DOHH2 (cell line): Measurements from ENCODE around the gene TIGAR.

ENCODE experiments used
- H3F3A ChIP-seq: fragments of 200-600 bp; sonication (generic), shearing (Covaris generic); 2 replicates; pipeline ENCODE4 v1.6.0; 2016; ENCODE audit warnings: antibody characterized with exemption, mild to moderate bottlenecking; ENCODE audit not compliant: control insufficient read depth, insufficient read depth
- H3K27ac ChIP-seq: fragments of 200-600 bp; sonication (generic); 2 replicates; pipeline ENCODE4 v1.5.1; 2014; ENCODE audit warnings: low read depth, mild to moderate bottlenecking, low read length, moderate library complexity
- H3K27me3 ChIP-seq: fragments of 200-600 bp; sonication (generic); 2 replicates; pipeline ENCODE4 v1.6.1; 2014; ENCODE audit warnings: mild to moderate bottlenecking, low read length, mixed read lengths; ENCODE audit not compliant: control insufficient read depth
- H3K36me3 ChIP-seq: fragments of 200-600 bp; sonication (generic); 2 replicates; pipeline ENCODE4 v1.6.1; 2014; ENCODE audit warnings: mild to moderate bottlenecking, low read length, moderate library complexity, mixed read lengths; ENCODE audit not compliant: control insufficient read depth
- H3K4me1 ChIP-seq: fragments of 200-600 bp; sonication (generic); 2 replicates; pipeline ENCODE4 v1.6.1; 2014; ENCODE audit warnings: mild to moderate bottlenecking, low read length, mixed read lengths; ENCODE audit not compliant: control insufficient read depth
- H3K4me2 ChIP-seq: fragments of 200-600 bp; sonication (generic); 2 replicates; pipeline ENCODE4 v1.6.0; 2014; ENCODE audit warnings: mild to moderate bottlenecking, low read length, moderate library complexity
- H3K4me3 ChIP-seq: fragments of 200-600 bp; sonication (generic); 2 replicates; pipeline ENCODE4 v1.5.1; 2014; ENCODE audit warnings: mild to moderate bottlenecking, low read length, mixed read lengths
- H3K79me2 ChIP-seq: fragments of 200-600 bp; sonication (generic); 2 replicates; pipeline ENCODE4 v1.6.1; 2014; ENCODE audit warnings: mild to moderate bottlenecking, low read length, mixed read lengths; ENCODE audit not compliant: control insufficient read depth
- H3K9me2 ChIP-seq: fragments of 200-600 bp; sonication (generic); replicated peaks from 2 replicates; pipeline ENCODE4 v1.6.1; 2014; ENCODE audit warnings: mild to moderate bottlenecking, low read length, mixed read lengths; ENCODE audit not compliant: control insufficient read depth
- H3K9me3 ChIP-seq: fragments of 200-600 bp; sonication (generic); 2 replicates; pipeline ENCODE4 v1.6.1; 2014; ENCODE audit warnings: antibody characterized with exemption, low read length, mixed read lengths; ENCODE audit not compliant: control insufficient read depth, insufficient read depth
- H4K20me1 ChIP-seq: fragments of 200-600 bp; sonication (generic); 2 replicates; pipeline ENCODE4 v1.6.0; 2014; ENCODE audit warnings: low read depth, mild to moderate bottlenecking, antibody characterized with exemption, low read length, moderate library complexity; ENCODE audit not compliant: control insufficient read depth, insufficient read depth
- EZH2phosphoT487 ChIP-seq: fragments of 200-600 bp; sonication (generic); IDR thresholded peaks from 2 replicates; pipeline ENCODE4 v1.6.1; 2017; ENCODE audit warnings: borderline replicate concordance, mild to moderate bottlenecking, antibody characterized with exemption, low read length, moderate library complexity, mixed read lengths
- TF ChIP-seq, protein P1 (sequence below): fragments of 200-600 bp; sonication (generic); IDR thresholded peaks from one replicate; pipeline ENCODE4 v1.5.1; 2014; ENCODE audit warnings: antibody characterized with exemption, mild to moderate bottlenecking, low read depth, low read length; ENCODE audit not compliant: poor library complexity, severe bottlenecking

TIGAR gene

DNA sequence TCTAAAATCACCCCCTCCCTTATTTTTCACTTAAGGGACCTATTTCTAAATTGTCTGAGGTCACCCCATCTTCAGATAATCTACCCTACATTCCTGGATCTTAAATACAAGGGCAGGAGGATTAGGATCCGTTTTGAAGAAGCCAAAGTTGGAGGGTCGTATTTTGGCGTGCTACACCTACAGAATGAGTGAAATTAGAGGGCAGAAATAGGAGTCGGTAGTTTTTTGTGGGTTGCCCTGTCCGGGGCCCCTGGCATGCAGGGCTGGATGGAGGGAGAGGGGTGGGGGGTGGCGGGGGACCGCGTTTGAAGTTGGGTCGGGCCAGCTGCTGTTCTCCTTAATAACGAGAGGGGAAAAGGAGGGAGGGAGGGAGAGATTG, 47.8 kb upstream of the TIGAR start:
- no peaks in the 10 kb centered on the region; the same call in 1 of the 2 replicates for H4K20me1 ChIP-seq
- no peak for TF ChIP-seq EZH2phosphoT487
- TF ChIP-seq, protein P1, sequence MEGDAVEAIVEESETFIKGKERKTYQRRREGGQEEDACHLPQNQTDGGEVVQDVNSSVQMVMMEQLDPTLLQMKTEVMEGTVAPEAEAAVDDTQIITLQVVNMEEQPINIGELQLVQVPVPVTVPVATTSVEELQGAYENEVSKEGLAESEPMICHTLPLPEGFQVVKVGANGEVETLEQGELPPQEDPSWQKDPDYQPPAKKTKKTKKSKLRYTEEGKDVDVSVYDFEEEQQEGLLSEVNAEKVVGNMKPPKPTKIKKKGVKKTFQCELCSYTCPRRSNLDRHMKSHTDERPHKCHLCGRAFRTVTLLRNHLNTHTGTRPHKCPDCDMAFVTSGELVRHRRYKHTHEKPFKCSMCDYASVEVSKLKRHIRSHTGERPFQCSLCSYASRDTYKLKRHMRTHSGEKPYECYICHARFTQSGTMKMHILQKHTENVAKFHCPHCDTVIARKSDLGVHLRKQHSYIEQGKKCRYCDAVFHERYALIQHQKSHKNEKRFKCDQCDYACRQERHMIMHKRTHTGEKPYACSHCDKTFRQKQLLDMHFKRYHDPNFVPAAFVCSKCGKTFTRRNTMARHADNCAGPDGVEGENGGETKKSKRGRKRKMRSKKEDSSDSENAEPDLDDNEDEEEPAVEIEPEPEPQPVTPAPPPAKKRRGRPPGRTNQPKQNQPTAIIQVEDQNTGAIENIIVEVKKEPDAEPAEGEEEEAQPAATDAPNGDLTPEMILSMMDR = no peak
- no peaks in the 10 kb centered on the region for H3K36me3 ChIP-seq
- H3K9me3 ChIP-seq = no peaks in the 10 kb centered on the region
- no peak overlapping the region for H3K4me3 ChIP-seq
- peaks cover 83% of the 10 kb centered on the region for H3K27me3 ChIP-seq
- H3K79me2 ChIP-seq = no peaks in the 10 kb centered on the region
- H3K4me1 ChIP-seq = peaks cover 41% of the 10 kb centered on the region
- no peak overlapping the region for H3K27ac ChIP-seq
- H3F3A ChIP-seq = 0 out of 2 replicates have a peak, but pooled peaks cover 2% of the 10 kb centered on the region
- H3K4me2 ChIP-seq = no peak overlapping the region
- no peaks in the 10 kb centered on the region for H3K9me2 ChIP-seq

DNA sequence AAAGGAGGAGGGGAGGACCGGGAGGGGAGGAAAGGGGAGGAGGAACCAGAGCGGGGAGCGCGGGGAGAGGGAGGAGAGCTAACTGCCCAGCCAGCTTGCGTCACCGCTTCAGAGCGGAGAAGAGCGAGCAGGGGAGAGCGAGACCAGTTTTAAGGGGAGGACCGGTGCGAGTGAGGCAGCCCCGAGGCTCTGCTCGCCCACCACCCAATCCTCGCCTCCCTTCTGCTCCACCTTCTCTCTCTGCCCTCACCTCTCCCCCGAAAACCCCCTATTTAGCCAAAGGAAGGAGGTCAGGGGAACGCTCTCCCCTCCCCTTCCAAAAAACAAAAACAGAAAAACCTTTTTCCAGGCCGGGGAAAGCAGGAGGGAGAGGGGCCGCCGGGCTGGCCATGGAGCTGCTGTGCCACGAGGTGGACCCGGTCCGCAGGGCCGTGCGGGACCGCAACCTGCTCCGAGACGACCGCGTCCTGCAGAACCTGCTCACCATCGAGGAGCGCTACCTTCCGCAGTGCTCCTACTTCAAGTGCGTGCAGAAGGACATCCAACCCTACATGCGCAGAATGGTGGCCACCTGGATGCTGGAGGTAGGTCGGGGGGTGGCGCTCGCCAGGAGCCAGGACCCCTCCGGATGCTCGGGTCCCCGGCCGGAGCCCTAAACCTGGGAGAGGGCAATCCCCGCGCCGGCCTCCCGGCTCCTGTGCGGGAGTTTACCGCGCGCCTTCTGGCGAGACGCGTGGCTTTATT, 47.2 kb upstream of the TIGAR start, which contains the start of gene CCND2:
CCND2 (plus strand) TSS at position 111 of the 744 bp plus-strand sequence; CDS start at position 390, 279 bp downstream.
- Histone ChIP-seq H3K4me1 (peaks cover 37% of the 10 kb centered on the region), H3K9me3 (no peaks in the 10 kb centered on the region), H3K9me2 (no peaks in the 10 kb centered on the region), H3F3A (no peaks in the 10 kb centered on the region), H3K79me2 (no peaks in the 10 kb centered on the region), H3K4me2 (peak within 1 kb of the TSS; percentile 74; the same call in 1 of the 2 replicates), H3K27me3 (peaks cover 79% of the 10 kb centered on the region), H3K27ac (no peak within 1 kb of the TSS), H3K36me3 (no peaks in the 10 kb centered on the region), H3K4me3 (peak within 1 kb of the TSS; percentile 64), H4K20me1 (no peaks in the 10 kb centered on the region; the same call in 1 of the 2 replicates)
- peak; percentile 96; the same call in 1 of the 2 replicates for TF ChIP-seq EZH2phosphoT487
- TF ChIP-seq, protein P1 = no peak

DNA sequence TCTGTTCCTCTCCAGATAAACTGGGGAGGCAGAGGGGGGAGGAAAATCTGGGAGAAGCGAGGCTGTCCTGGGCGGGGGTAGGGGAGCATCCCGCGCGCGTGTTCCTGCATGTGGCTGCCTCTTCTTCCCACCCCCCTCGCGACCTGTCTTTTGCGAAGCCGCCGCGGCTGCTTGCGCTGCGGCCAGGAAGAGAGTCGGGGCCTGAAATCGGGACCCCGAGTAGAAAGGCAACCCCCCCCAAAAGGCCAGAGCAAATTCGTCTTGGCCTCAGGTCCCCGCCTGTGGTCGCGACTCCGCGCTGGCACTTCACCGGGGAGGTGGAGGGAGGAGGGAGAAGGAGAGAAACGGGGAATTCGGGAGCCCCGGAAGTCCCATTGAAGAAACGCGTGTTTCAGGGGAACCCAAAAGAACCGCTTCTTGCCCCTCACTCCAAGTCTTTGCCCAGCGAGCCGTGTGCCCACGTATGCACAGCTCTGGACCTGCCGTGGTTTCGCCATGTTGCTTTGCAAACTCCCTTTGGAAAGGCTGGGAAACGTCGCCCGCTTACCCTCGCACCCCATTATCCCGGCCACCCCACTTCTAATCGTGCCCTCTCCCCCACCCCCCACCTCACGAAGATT, 46.5 kb upstream of the TIGAR start:
- no peaks in the 10 kb centered on the region for H3K36me3 ChIP-seq
- TF ChIP-seq, protein P1 = no peak
- TF ChIP-seq EZH2phosphoT487 = peak; percentile 95; the same call in 1 of the 2 replicates
- no peak overlapping the region for H3K27ac ChIP-seq
- no peaks in the 10 kb centered on the region for H3K9me3 ChIP-seq
- no peaks in the 10 kb centered on the region; the same call in 1 of the 2 replicates for H4K20me1 ChIP-seq
- H3K9me2 ChIP-seq = no peaks in the 10 kb centered on the region
- peaks cover 73% of the 10 kb centered on the region for H3K27me3 ChIP-seq
- no peak overlapping the region for H3K4me2 ChIP-seq
- no peaks in the 10 kb centered on the region for H3F3A ChIP-seq
- H3K4me1 ChIP-seq = peaks cover 32% of the 10 kb centered on the region
- H3K4me3 ChIP-seq = no peak overlapping the region
- H3K79me2 ChIP-seq = no peaks in the 10 kb centered on the region
